Stimulated activated CD8-positive, alpha-beta memory T cell treated with anti-CD3 and anti-CD28 coated beads, Interleukin-7, amount 100 ng/mL, for 48 hours (primary cell): ENCODE data around the gene TC2N.
"Not testable (repeated sequence)": the region's sequence is repeated elsewhere in the genome, so short reads cannot be mapped to it uniquely, and the experiment has no call there.

ENCODE experiments used
- DNase-seq, 2 donors: peaks; one replicate each; pipeline ENCODE4 v3.0.0-alpha.2; 2020; ENCODE audit warnings: low read depth in 1 of 2; ENCODE audit errors: extremely low read depth in 1 of 2

The TC2N gene

GRCh38 chr14:91770185-91770584, 97.2 kb downstream of the TC2N start:
- no peak for DNase-seq

DNA sequence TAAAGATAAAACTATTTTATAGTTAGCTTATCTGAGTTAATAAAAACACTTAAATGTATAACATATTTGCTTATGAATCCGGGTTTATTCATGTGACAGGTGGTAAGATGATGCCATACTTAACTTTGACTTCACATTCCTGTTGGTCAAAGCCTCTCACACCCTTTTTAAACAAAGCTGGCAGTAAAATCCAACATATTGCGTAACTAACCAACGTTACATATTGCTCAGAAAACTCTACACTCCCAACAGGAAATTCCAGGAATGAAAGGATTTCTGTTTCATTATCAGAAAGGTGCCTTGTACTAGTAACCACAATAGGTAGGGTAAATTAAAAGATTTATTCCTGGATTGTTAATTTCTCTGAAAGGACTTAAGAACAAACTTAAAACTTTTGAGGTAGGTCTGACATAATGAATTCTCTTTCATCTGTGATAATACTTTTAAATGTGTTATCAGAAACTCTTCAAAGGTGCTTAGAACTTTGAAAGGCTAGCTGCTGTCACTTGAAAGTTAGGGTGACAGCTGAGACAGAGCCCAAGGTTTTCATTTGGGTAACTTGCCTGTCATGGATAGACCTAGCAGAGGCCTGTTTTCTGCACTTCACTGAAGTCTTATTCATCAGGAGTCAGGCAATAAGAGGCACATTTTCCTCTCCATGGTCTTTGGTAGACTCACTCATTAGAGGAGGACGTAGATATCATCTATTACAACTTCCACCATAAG, 111.6 kb downstream of the TC2N start:
- DNase-seq = no peak

- no peak for DNase-seq
Observed at GRCh38 chr14:91754819-91755218, 112.5 kb downstream of the TC2N start.

- DNase-seq = no peak
Observed at GRCh38 chr14:91754185-91754584, 113.2 kb downstream of the TC2N start.

- DNase-seq = no peak
Observed at GRCh38 chr14:91753501-91754128, 113.7 kb downstream of the TC2N start.

DNA sequence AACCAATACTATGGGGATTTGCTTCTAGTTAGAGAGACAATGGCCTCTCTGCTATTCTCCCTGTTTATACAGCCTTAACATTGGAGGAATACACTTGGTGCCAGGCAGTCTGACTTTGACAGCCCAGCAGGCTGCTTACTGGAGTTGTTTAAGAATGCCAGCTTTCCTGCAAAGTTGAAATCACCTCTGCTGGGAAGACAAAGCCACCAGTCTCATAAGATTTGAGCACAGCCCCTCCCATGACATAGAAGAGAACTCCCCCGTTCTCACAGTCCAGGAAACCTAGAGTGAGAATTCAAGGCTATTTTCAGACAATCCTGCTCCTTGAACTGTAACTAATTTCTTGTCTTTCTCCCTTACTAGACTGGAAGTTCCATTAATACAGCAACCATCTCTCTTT, 114.4 kb downstream of the TC2N start:
- no peak for DNase-seq

DNA sequence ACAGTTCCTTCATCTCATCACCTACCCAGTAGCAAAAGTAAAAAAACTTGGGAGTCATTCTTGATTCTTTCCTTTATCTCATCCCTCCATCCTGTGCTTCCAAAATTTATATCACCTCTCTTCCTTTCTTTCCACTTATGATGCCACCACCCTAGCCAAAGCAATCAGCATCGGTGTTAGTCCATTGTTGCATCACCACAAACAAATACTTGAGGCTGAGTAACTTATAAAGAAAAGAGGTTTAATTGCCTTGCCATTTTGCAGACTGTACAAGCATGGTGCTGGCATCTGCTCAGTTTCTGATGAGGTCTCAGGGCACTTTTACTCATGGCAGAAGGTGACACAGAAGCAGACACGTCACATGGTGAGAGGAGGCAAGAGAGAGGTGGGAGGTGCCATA, 115.6 kb downstream of the TC2N start:
- DNase-seq = no peak

- no peak for DNase-seq
Observed at GRCh38 chr14:91750634-91751198, 116.6 kb downstream of the TC2N start.

DNA sequence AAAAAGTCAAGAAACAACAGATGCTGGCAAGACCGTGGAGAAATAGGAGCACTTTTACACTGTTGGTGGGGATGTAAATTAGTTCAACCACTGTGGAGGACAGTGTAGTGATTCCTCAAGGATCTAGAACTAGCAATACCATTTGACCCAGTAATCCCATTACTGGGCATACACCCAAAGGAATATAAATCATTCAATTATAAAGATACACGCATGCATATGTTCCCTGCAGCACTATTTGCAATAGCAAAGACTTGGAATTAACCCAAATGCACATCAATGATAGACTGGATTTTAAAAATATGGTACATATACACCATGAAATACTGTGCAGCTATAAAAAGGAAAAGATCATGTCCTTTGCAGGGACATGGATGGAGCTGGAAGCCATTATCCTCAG, 117.5 kb downstream of the TC2N start:
- no peak for DNase-seq

GRCh38 chr14:91748049-91748448, 119.3 kb downstream of the TC2N start:
- DNase-seq = no peak

- no peak for DNase-seq
Observed at GRCh38 chr14:91745344-91745743, 122.0 kb downstream of the TC2N start.

DNA sequence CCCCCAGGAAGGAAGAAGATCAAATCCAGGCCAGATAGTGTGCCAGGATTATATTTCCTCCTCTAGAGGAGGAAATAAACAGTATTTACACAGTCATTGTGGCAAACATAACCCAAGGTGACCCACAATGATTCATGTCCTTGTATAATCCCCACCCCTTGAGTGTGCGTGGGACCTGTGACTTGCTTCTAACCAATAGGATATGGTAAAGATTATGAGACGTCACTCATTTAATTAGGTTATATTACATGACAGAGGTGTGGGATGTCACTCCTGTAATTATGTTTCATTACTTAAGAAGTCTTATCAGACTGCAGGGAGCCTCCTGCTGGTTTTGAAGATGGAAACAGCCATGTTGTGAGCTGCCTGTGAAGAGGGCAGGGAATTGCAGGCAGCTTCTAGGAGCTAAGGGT, 123.3 kb downstream of the TC2N start:
- peak in 1 of 2 donors; percentile 7 for DNase-seq

DNA sequence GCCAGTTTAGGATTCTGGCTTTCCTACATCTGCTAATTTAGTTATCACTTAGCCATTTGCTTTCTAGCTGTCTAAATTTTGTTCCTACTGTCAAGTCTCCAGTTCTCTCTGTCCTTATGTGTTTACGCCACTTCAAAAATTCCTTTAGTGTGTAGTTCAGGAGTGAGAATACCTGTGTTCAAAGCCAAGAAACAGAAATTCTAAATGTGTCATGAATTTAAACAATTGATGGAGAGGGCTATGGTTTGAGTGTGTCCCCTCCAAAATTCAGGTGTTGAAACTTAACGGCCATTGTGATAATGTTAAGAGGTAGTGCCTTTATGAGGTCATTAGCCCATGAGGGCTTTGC, 124.1 kb downstream of the TC2N start:
- DNase-seq = no peak

GRCh38 chr14:91742621-91743304, 124.6 kb downstream of the TC2N start:
- no peak for DNase-seq

GRCh38 chr14:91739867-91740266, 127.5 kb downstream of the TC2N start:
- not testable (repeated sequence) for DNase-seq

GRCh38 chr14:91737619-91738018, 129.7 kb downstream of the TC2N start:
- DNase-seq = no peak

- no peak for DNase-seq
Observed at GRCh38 chr14:91732859-91733477, 134.4 kb downstream of the TC2N start.

- DNase-seq = no peak
Observed at GRCh38 chr14:91732439-91732838, 134.9 kb downstream of the TC2N start.

DNA sequence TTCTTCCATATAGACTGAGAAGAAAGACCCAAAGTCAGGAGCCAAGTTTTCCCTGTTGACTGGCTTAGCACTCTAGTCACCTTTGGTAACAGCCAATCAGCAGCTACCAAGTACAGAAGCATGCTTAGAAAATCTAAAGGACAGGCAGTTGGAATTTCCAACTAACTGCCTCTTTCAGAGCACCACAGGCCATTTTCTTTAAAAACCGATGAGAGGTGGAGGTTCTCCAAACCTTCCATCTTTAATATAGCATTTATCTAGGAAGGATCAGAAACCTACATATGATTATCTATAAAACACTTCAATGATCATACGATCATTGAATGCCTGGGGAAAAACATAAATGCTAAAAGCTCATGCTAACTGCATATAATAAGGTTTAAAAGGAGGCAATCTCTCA, 135.3 kb downstream of the TC2N start, which contains the start of gene CATSPERB:
Gene CATSPERB (minus strand): TSS at position 101 of the 400 bp plus-strand sequence. CDS start 2,607 bp downstream, outside the sequence.
- DNase-seq = no peak

- no peak for DNase-seq
Observed at GRCh38 chr14:91731018-91731417, 136.3 kb downstream of the TC2N start.

GRCh38 chr14:91729756-91730155, 137.6 kb downstream of the TC2N start:
- DNase-seq = no peak
